Measurements from ENCODE around the gene YTHDC2.

YTHDC2 gene

GRCh38 chr5:113606298-113607134 lies 93.0 kb downstream of the YTHDC2 start:
- peak; percentile 68 for DNase-seq

- no peak for DNase-seq
Observed at GRCh38 chr5:113607361-113607760, 93.9 kb downstream of the YTHDC2 start.

GRCh38 chr5:113608113-113608596 lies 94.7 kb downstream of the YTHDC2 start:
- no peak for DNase-seq

GRCh38 chr5:113612060-113612496 lies 98.6 kb downstream of the YTHDC2 start:
- no peak for DNase-seq

GRCh38 chr5:113614191-113614590 lies 100.7 kb downstream of the YTHDC2 start:
- no peak for DNase-seq

- no peak for DNase-seq
Observed at GRCh38 chr5:113615708-113616107, 102.2 kb downstream of the YTHDC2 start.

DNA sequence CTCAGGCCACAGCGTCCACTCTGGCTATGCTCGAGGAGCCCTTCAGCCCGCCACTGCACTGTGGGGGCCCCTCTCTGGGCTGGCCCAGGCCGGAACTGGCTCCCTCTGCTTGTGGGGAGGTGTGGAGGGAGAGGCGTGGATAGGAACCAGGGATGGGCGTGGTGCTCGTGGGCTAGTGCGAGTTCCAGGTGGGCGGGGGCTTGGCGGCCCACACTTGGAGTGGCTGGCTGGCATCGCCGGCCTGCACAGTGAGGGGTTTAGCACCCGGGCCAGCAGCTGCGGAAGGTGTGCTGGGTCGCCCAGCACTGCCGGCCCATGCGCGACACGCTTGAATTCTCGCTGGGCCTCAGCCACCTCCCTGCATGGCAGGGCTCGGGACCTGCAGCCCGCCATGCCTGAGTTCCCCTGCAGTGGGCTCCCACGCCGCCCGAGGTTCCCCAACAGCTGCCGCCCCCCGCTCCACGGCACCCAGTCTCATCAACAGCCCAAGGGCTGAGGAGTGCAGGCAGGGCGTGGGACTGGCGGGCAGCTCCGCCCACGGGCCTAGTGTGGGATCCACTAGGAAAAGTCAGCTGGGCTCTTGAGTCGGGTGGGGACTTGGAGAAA lies 103.8 kb downstream of the YTHDC2 start:
- no peak for DNase-seq

GRCh38 chr5:113632996-113633395 lies 119.5 kb downstream of the YTHDC2 start:
- no peak for DNase-seq

DNA sequence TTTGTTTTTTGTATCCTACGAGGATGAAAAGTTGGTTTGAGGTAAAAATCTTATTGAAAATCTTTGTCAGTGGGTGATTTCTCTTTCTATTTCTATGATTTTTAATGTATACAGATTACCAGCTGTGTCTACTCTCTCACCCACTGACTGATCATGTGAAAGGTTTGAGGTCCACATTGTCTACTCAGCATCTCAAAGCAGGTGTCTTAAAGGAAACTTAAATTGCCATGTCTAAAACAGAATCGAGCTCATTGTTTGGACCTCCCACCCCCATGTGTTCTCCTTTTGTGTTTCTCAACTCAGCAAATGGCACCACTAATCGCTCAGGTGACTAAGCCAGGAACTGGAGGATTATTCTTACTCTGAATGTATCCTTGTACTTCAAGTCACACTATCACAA lies 121.5 kb downstream of the YTHDC2 start:
- DNase-seq = no peak

GRCh38 chr5:113641715-113642114 lies 128.2 kb downstream of the YTHDC2 start:
- no peak for DNase-seq

Data from activated effector memory CD4-positive, alpha-beta T cell treated with anti-CD3 and anti-CD28 coated beads, Interleukin-2, amount 50 U/mL, for 16 hours (primary cell).